SIG-M5 treated with dmso at 0.1 percent for 504 hours (cell line): ENCODE measurements around the gene TMOD3.
"Not testable (repeated sequence)": the region's sequence is repeated elsewhere in the genome, so short reads cannot be mapped to it uniquely, and the experiment has no call there.

Experiments
- DNase-seq: peaks from one replicate; lab custom pipeline; 2025; ENCODE audit not compliant: unreplicated experiment; lab: John Stamatoyannopoulos, UW

TMOD3 gene

GRCh38 chr15:51863131-51863530 lies 33.7 kb downstream of the TMOD3 start:
- DNase-seq, result no peak

GRCh38 chr15:51864408-51865056 lies 35.1 kb downstream of the TMOD3 start:
- DNase-seq, result no peak

GRCh38 chr15:51865317-51865716 lies 35.9 kb downstream of the TMOD3 start:
- DNase-seq, result no peak

- no peak for DNase-seq
These were observed 36.7 kb downstream of the TMOD3 start for GRCh38 chr15:51866161-51866560.

GRCh38 chr15:51866751-51867150 lies 37.3 kb downstream of the TMOD3 start:
- DNase-seq, result no peak

GRCh38 chr15:51869060-51869421 lies 39.6 kb downstream of the TMOD3 start:
- DNase-seq, result no peak

- DNase-seq, result no peak
These were observed 41.3 kb downstream of the TMOD3 start for GRCh38 chr15:51870774-51871173.

GRCh38 chr15:51874751-51875644 lies 45.5 kb downstream of the TMOD3 start:
- DNase-seq, result peak; percentile 34

GRCh38 chr15:51876169-51876568 lies 46.7 kb downstream of the TMOD3 start:
- DNase-seq, result no peak

- DNase-seq, result no peak
These were observed 49.3 kb downstream of the TMOD3 start for GRCh38 chr15:51878446-51879386.

GRCh38 chr15:51879555-51879954 lies 50.1 kb downstream of the TMOD3 start:
- DNase-seq, result no peak

GRCh38 chr15:51883271-51883837 lies 53.9 kb downstream of the TMOD3 start:
- DNase-seq, result no peak

- DNase-seq, result no peak
These were observed 54.6 kb downstream of the TMOD3 start for GRCh38 chr15:51884041-51884440.

GRCh38 chr15:51884517-51885236 lies 55.2 kb downstream of the TMOD3 start:
- no peak for DNase-seq

GRCh38 chr15:51885758-51886157 lies 56.3 kb downstream of the TMOD3 start:
- DNase-seq, result not testable (repeated sequence)

- no peak for DNase-seq
These were observed 58.6 kb downstream of the TMOD3 start for GRCh38 chr15:51887887-51888592.

- peak; percentile 30 for DNase-seq
These were observed 59.2 kb downstream of the TMOD3 start for GRCh38 chr15:51888593-51889195.

GRCh38 chr15:51889486-51889885 lies 60.0 kb downstream of the TMOD3 start:
- DNase-seq, result no peak

GRCh38 chr15:51904421-51904820 lies 75.0 kb downstream of the TMOD3 start:
- no peak for DNase-seq
